ENCODE measurements around the gene ALPI. TPM values are rescaled to one million over a fixed set of nuclear protein-coding genes. Genes with fewer than 3 reads are reported as not detected.

ALPI gene
- total and polyA plus RNA-seq, 9 of the 15 experiments (the other 6 are each of a cell fraction or from before 2014, with no cell fraction given): not detected

DNA sequence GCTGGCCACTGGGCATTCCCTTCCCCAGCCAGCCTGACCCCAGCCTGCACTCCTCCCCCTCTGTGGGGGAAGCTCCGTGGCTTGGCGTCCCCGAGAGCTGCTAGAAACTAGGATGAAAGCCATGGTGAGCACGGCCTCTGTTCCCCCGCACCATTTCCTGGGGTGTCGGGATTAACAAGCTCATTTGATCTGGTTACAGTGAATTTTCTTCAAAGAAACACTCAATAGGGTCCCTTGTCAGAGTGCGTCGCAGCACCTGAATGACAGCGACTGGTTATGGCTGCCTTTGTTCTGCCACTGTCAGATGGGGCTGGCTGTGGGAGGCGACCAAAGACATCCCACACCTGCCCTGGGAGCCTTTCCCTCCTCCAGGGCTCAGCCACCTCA is 7.7 kb upstream of the ALPI start:
- 13% methylated on average over 7 of the region's 10 CpGs for WGBS (ENCODE audit: insufficient coverage, low coverage, missing lambda C conversion rate)
- ATAC-seq (no peak), DNase-seq (ENCODE audit: extremely low read depth in 1 of 4, low spot score in 3 of 4) (no peak), FAIRE-seq (no peak)
- Histone ChIP-seq H3K4me3 (no peak overlapping the region), H3K4me2 (ENCODE audit: insufficient read depth, low read length) (no peak overlapping the region), H3K9ac (ENCODE audit: insufficient read depth in 1 of 2, low read depth in 2 of 2, low read length in 2 of 2) (no peak overlapping the region), H3K9me1 (ENCODE audit: control insufficient read depth, insufficient read depth, low read length) (no peaks in the 10 kb centered on the region), H3K4me1 (replicated peaks in 1 of 2; ENCODE audit: control insufficient read depth in 2 of 2, insufficient read depth in 2 of 2, low read length in 2 of 2) (peaks cover 0 to 12% of the 10 kb centered on the region in 2 experiments; a peak in 2 of 5 replicates), H3K9me3 (replicated peaks; ENCODE audit: control insufficient read depth, insufficient read depth, low read depth, low read length) (no peaks in the 10 kb centered on the region), H3K36me3 (ENCODE audit: control insufficient read depth, insufficient read depth, low read length) (no peaks in the 10 kb centered on the region), H3K79me2 (ENCODE audit: control insufficient read depth, insufficient read depth, low read length) (no peaks in the 10 kb centered on the region), H2AFZ (ENCODE audit: low read depth, low read length) (no peak overlapping the region), H3K27me3 (ENCODE audit: control insufficient read depth in 2 of 2, insufficient read depth in 2 of 2, low read length in 2 of 2) (peaks cover 0 to 5% of the 10 kb centered on the region in 2 experiments; a peak in 1 of 5 replicates), H3K27ac (ENCODE audit: extremely low read depth, low read depth, low read length) (no peak overlapping the region), H4K20me1 (replicated peaks; ENCODE audit: control insufficient read depth, insufficient read depth, low read length) (no peaks in the 10 kb centered on the region)
- no peak for TF ChIP-seq ZNF224 (CRISPR knock-in tag; IDR thresholded peaks at IDR 0.05)
- ChIA-PET POLR2A (no interaction called here), CTCF (ENCODE audit: low intra/inter-chr PET ratio) (no interaction called here)
- in situ Hi-C loops (cut with MboI): no loop called here
- intact Hi-C loops (cut with micrococcal nuclease): loop anchor here (5.0 kb wide), 1 partner anchor 74 kb away; the partner anchor contains the start of gene PRSS56
- BruUV-seq (replicated peaks): no TSS peak

DNA sequence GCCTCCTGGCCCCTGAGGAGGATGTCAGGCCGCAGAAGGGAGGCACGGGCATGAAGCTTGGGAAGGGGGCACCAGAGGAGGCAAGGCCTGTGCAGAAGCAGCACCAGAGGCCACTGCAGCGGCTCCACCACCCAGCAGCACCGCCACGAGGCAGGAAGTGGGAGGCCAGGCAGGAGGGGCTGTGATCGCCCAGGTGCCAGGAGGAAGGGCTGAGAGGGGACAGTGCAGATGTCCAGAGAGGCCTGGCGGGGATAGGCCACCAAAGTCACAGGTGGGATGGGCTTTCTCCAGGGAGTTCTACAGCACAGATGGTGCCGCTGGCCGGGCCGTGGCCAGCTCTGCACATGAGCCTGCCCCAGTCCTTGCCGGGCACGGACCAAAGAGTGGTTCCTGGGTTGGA is 6.0 kb upstream of the ALPI start:
- 0% methylated on average over 11 of the region's 12 CpGs for WGBS (ENCODE audit: insufficient coverage, low coverage, missing lambda C conversion rate)
- Histone ChIP-seq H3K79me2 (ENCODE audit: control insufficient read depth, insufficient read depth, low read length) (no peaks in the 10 kb centered on the region), H3K4me2 (ENCODE audit: insufficient read depth, low read length) (no peak overlapping the region), H3K27ac (ENCODE audit: extremely low read depth, low read depth, low read length) (no peak overlapping the region), H3K36me3 (ENCODE audit: control insufficient read depth, insufficient read depth, low read length) (no peaks in the 10 kb centered on the region), H3K9me3 (replicated peaks; ENCODE audit: control insufficient read depth, insufficient read depth, low read depth, low read length) (no peaks in the 10 kb centered on the region), H3K9ac (ENCODE audit: insufficient read depth in 1 of 2, low read depth in 2 of 2, low read length in 2 of 2) (no peak overlapping the region), H3K9me1 (ENCODE audit: control insufficient read depth, insufficient read depth, low read length) (no peaks in the 10 kb centered on the region), H3K4me3 (no peak overlapping the region), H2AFZ (ENCODE audit: low read depth, low read length) (no peak overlapping the region), H4K20me1 (replicated peaks; ENCODE audit: control insufficient read depth, insufficient read depth, low read length) (no peaks in the 10 kb centered on the region), H3K27me3 (ENCODE audit: control insufficient read depth in 2 of 2, insufficient read depth in 2 of 2, low read length in 2 of 2) (peaks cover 0 to 6% of the 10 kb centered on the region in 2 experiments; a peak in 2 of 5 replicates), H3K4me1 (replicated peaks in 1 of 2; ENCODE audit: control insufficient read depth in 2 of 2, insufficient read depth in 2 of 2, low read length in 2 of 2) (no peaks in the 10 kb centered on the region; a peak in 1 of 5 replicates)
- DNase-seq (ENCODE audit: extremely low read depth in 1 of 4, low spot score in 3 of 4) (no peak), FAIRE-seq (no peak), ATAC-seq (peak; percentile 30)
- CTCF ChIA-PET (ENCODE audit: low intra/inter-chr PET ratio): no interaction called here
- intact Hi-C loops (cut with micrococcal nuclease) (loop anchor here (5.0 kb wide), 1 partner anchor 72 kb away; the partner anchor contains the start of gene PRSS56), in situ Hi-C loops (cut with MboI) (no loop called here)
- no TSS peak for BruUV-seq (replicated peaks)
- no peak for TF ChIP-seq MYNN (IDR thresholded peaks at IDR 0.05)
- TF ChIP-seq MYNN (CRISPR knock-in tag; IDR thresholded peaks at IDR 0.05): no peak
- TF ChIP-seq MED1 (CRISPR knock-in tag; IDR thresholded peaks at IDR 0.05; ENCODE audit: borderline replicate concordance): no peak
- TF ChIP-seq TSC22D4 (tag; IDR thresholded peaks at IDR 0.05): no peak
- no peak for TF ChIP-seq SREBF2 (CRISPR knock-in tag; IDR thresholded peaks at IDR 0.05)
- no peak for TF ChIP-seq HDAC2 (IDR thresholded peaks at IDR 0.05)
- TF ChIP-seq KHSRP (IDR thresholded peaks at IDR 0.05): no peak
- TF ChIP-seq SRF (CRISPR knock-in tag; IDR thresholded peaks at IDR 0.05): no peak
- TF ChIP-seq NCOA4 (IDR thresholded peaks at IDR 0.05; ENCODE audit: partially characterized antibody): no peak
- TF ChIP-seq SRSF9 (IDR thresholded peaks at IDR 0.05; ENCODE audit: borderline replicate concordance, low read depth, low read length): no peak
- no peak for TF ChIP-seq POLR3A (IDR thresholded peaks at IDR 0.05; ENCODE audit: borderline replicate concordance, extremely low read depth, insufficient read depth, insufficient read length)
- TF ChIP-seq, protein P1, sequence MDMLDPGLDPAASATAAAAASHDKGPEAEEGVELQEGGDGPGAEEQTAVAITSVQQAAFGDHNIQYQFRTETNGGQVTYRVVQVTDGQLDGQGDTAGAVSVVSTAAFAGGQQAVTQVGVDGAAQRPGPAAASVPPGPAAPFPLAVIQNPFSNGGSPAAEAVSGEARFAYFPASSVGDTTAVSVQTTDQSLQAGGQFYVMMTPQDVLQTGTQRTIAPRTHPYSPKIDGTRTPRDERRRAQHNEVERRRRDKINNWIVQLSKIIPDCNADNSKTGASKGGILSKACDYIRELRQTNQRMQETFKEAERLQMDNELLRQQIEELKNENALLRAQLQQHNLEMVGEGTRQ (CRISPR knock-in tag; IDR thresholded peaks at IDR 0.05): no peak
- TF ChIP-seq RUNX1 (IDR thresholded peaks at IDR 0.05; ENCODE audit: low read depth): no peak
- TF ChIP-seq TARDBP (IDR thresholded peaks at IDR 0.05): no peak
- no peak for TF ChIP-seq SP2 (IDR thresholded peaks at IDR 0.05; ENCODE audit: extremely low read depth, low read depth, low read length, poor library complexity, severe bottlenecking)
- no peak for TF ChIP-seq NCOA1 (IDR thresholded peaks at IDR 0.05; ENCODE audit: low read depth)
- TF ChIP-seq, protein P2, sequence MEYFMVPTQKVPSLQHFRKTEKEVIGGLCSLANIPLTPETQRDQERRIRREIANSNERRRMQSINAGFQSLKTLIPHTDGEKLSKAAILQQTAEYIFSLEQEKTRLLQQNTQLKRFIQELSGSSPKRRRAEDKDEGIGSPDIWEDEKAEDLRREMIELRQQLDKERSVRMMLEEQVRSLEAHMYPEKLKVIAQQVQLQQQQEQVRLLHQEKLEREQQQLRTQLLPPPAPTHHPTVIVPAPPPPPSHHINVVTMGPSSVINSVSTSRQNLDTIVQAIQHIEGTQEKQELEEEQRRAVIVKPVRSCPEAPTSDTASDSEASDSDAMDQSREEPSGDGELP (CRISPR knock-in tag; IDR thresholded peaks at IDR 0.05; ENCODE audit: borderline replicate concordance): no peak
- POLR2A ChIA-PET: no interaction called here

All from K562 (cell line).